ENCODE results near the gene OTULIN. TPM values are rescaled to one million over a fixed set of nuclear protein-coding genes. Genes with fewer than 3 reads are reported as not detected.

Gene OTULIN
- total and polyA plus RNA-seq, 2 experiments from 2014 or later = 24.3 to 43.9 TPM

DNA sequence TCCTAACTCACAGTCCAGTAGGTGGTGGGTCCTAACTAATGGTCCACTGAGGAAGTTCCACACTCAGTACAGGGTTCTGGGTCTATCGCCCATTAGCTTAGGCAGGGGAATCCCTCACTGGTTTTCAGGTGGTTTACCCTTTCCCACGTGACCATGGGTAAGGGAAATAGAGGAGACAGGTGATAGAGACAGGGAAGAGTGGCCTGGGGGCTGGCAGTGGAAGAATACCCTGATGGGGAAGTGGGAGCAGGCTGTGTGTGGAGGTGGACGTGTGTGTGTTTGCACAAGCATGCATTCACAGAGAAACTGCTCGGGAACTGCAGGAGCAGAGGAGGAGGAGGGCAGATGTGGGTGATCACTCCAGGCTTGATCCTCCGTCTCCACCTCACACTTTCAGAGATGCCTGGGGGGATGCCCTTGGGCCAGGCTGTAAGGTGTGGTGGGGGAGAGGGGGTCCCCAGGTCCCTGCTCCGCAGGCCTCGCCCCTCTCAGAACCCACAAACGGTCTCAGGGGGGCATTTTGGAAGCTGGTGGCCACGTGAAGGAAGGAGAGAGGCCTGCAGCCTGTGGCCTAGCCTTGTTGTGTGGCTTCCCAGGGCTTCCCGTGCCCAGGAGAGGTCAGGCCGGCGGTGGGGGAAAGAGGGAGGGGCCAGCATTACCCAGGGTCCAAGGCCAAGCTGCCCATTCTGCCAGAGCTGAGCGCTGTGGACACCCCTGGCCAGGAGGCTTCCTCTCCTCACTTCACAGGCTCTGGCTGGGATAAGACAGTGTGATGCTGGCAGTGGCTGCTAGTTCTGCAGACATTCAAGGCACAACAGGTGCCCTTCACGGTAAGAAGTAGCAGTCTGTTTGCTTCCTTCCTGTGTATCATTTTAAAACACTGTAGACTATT, 80.0 kb downstream of the OTULIN start:
- no peak for TF ChIP-seq ZNF331 (CRISPR knock-in tag; IDR thresholded peaks at IDR 0.05; ENCODE audit: low read depth)
- TF ChIP-seq, protein P1, sequence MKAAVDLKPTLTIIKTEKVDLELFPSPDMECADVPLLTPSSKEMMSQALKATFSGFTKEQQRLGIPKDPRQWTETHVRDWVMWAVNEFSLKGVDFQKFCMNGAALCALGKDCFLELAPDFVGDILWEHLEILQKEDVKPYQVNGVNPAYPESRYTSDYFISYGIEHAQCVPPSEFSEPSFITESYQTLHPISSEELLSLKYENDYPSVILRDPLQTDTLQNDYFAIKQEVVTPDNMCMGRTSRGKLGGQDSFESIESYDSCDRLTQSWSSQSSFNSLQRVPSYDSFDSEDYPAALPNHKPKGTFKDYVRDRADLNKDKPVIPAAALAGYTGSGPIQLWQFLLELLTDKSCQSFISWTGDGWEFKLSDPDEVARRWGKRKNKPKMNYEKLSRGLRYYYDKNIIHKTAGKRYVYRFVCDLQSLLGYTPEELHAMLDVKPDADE (IDR thresholded peaks at IDR 0.05) = no peak
- no peak for TF ChIP-seq NANOG (IDR thresholded peaks at IDR 0.05; ENCODE audit: borderline replicate concordance)
- TF ChIP-seq ZNF114 (CRISPR knock-in tag; IDR thresholded peaks at IDR 0.05) = no peak
- TF ChIP-seq CREB1 (CRISPR knock-in tag; IDR thresholded peaks at IDR 0.05; ENCODE audit: low read depth) = no peak
- Histone ChIP-seq H3K4me2 (no peak overlapping the region), H3K27ac (ENCODE audit: low read depth) (no peak overlapping the region), H3K9me2 (ENCODE audit: insufficient read depth) (no peaks in the 10 kb centered on the region), H3K4me3 (no peak overlapping the region), H3K79me2 (replicated peaks; ENCODE audit: insufficient read depth) (no peaks in the 10 kb centered on the region), H3K4me1 (ENCODE audit: insufficient read depth) (peaks cover 31% of the 10 kb centered on the region), H3F3A (replicated peaks; ENCODE audit: low read depth) (no peaks in the 10 kb centered on the region), H3K36me3 (ENCODE audit: insufficient read depth) (no peaks in the 10 kb centered on the region), H2AFZ (no peak overlapping the region), H3K27me3 (ENCODE audit: insufficient read depth) (no peaks in the 10 kb centered on the region), H4K20me1 (replicated peaks; ENCODE audit: insufficient read depth) (no peaks in the 10 kb centered on the region)
- Mint-ChIP-seq H3K27ac (peak overlapping the region; percentile 19; the same call in 1 of the 2 replicates), H3K9me3 (no peaks in the 10 kb centered on the region), H3K27me3 (ENCODE audit: insufficient read depth, low read depth, poor library complexity) (peaks cover 5% of the 10 kb centered on the region), H3K36me3 (ENCODE audit: low read depth) (0 out of 3 replicates have a peak, but pooled peaks cover 4% of the 10 kb centered on the region), H3K4me3 (no peak overlapping the region), H3K4me1 (peaks cover 35% of the 10 kb centered on the region)
- DNase-seq (ENCODE audit: low spot score) = no peak
- ATAC-seq = no peak

DNA sequence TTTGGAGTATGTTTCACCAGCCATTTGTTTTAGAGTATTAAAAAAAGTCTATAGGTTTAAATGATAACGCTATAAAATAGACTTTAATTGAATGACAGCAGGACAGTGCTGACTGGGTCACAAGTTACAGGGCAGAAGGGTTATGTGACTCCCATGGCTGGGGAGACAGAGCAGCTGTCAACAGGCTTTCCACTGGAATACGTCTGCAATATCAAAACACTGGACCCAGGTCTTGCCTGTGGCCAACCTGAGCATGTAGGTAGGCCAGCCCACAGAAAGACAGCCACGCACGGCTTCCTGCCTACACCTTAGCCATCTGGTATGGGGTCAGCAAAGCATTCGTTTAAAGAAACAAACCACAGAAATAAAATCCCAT, 80.7 kb downstream of the OTULIN start:
- Histone ChIP-seq H3F3A (replicated peaks; ENCODE audit: low read depth) (no peaks in the 10 kb centered on the region), H3K27ac (ENCODE audit: low read depth) (no peak overlapping the region), H3K4me3 (no peak overlapping the region), H2AFZ (no peak overlapping the region), H3K27me3 (ENCODE audit: insufficient read depth) (no peaks in the 10 kb centered on the region), H3K79me2 (replicated peaks; ENCODE audit: insufficient read depth) (no peaks in the 10 kb centered on the region), H3K36me3 (ENCODE audit: insufficient read depth) (no peaks in the 10 kb centered on the region), H3K4me2 (no peak overlapping the region), H3K4me1 (ENCODE audit: insufficient read depth) (peaks cover 26% of the 10 kb centered on the region), H3K9me2 (ENCODE audit: insufficient read depth) (no peaks in the 10 kb centered on the region), H4K20me1 (replicated peaks; ENCODE audit: insufficient read depth) (no peaks in the 10 kb centered on the region)
- TF ChIP-seq STAT1 (IDR thresholded peaks at IDR 0.05; ENCODE audit: unreplicated experiment) (no peak), NANOG (IDR thresholded peaks at IDR 0.05; ENCODE audit: borderline replicate concordance) (no peak), POLR2AphosphoS5 (IDR thresholded peaks at IDR 0.05; ENCODE audit: low read depth) (no peak), CREB1 (CRISPR knock-in tag; IDR thresholded peaks at IDR 0.05; ENCODE audit: low read depth) (no peak), ZNF114 (CRISPR knock-in tag; IDR thresholded peaks at IDR 0.05) (no peak)
- TF ChIP-seq, protein P2, sequence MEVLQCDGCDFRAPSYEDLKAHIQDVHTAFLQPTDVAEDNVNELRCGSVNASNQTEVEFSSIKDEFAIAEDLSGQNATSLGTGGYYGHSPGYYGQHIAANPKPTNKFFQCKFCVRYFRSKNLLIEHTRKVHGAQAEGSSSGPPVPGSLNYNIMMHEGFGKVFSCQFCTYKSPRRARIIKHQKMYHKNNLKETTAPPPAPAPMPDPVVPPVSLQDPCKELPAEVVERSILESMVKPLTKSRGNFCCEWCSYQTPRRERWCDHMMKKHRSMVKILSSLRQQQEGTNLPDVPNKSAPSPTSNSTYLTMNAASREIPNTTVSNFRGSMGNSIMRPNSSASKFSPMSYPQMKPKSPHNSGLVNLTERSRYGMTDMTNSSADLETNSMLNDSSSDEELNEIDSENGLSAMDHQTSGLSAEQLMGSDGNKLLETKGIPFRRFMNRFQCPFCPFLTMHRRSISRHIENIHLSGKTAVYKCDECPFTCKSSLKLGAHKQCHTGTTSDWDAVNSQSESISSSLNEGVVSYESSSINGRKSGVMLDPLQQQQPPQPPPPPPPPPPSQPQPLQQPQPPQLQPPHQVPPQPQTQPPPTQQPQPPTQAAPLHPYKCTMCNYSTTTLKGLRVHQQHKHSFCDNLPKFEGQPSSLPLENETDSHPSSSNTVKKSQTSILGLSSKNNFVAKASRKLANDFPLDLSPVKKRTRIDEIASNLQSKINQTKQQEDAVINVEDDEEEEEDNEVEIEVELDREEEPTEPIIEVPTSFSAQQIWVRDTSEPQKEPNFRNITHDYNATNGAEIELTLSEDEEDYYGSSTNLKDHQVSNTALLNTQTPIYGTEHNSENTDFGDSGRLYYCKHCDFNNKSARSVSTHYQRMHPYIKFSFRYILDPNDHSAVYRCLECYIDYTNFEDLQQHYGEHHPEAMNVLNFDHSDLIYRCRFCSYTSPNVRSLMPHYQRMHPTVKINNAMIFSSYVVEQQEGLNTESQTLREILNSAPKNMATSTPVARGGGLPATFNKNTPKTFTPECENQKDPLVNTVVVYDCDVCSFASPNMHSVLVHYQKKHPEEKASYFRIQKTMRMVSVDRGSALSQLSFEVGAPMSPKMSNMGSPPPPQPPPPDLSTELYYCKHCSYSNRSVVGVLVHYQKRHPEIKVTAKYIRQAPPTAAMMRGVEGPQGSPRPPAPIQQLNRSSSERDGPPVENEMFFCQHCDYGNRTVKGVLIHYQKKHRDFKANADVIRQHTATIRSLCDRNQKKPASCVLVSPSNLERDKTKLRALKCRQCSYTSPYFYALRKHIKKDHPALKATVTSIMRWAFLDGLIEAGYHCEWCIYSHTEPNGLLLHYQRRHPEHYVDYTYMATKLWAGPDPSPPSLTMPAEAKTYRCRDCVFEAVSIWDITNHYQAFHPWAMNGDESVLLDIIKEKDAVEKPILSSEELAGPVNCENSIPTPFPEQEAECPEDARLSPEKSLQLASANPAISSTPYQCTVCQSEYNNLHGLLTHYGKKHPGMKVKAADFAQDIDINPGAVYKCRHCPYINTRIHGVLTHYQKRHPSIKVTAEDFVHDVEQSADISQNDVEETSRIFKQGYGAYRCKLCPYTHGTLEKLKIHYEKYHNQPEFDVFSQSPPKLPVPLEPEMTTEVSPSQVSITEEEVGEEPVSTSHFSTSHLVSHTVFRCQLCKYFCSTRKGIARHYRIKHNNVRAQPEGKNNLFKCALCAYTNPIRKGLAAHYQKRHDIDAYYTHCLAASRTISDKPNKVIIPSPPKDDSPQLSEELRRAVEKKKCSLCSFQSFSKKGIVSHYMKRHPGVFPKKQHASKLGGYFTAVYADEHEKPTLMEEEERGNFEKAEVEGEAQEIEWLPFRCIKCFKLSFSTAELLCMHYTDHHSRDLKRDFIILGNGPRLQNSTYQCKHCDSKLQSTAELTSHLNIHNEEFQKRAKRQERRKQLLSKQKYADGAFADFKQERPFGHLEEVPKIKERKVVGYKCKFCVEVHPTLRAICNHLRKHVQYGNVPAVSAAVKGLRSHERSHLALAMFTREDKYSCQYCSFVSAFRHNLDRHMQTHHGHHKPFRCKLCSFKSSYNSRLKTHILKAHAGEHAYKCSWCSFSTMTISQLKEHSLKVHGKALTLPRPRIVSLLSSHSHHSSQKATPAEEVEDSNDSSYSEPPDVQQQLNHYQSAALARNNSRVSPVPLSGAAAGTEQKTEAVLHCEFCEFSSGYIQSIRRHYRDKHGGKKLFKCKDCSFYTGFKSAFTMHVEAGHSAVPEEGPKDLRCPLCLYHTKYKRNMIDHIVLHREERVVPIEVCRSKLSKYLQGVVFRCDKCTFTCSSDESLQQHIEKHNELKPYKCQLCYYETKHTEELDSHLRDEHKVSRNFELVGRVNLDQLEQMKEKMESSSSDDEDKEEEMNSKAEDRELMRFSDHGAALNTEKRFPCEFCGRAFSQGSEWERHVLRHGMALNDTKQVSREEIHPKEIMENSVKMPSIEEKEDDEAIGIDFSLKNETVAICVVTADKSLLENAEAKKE (CRISPR knock-in tag; IDR thresholded peaks at IDR 0.05) = no peak
- DNase-seq (ENCODE audit: low spot score) (no peak), ATAC-seq (no peak)
- no peaks in the 10 kb centered on the region for H3K9me3 Mint-ChIP-seq
- peaks cover 31% of the 10 kb centered on the region for H3K4me1 Mint-ChIP-seq
- 0 out of 3 replicates have a peak, but pooled peaks cover 4% of the 10 kb centered on the region for H3K36me3 Mint-ChIP-seq (ENCODE audit: low read depth)
- H3K27ac Mint-ChIP-seq = no peak overlapping the region
- H3K27me3 Mint-ChIP-seq (ENCODE audit: insufficient read depth, low read depth, poor library complexity) = peaks cover 5% of the 10 kb centered on the region
- no peak overlapping the region for H3K4me3 Mint-ChIP-seq

All from GM23338 (cell line).